Left colon (tissue), 2 donors: ENCODE results near the gene AP3D1. TPM values are rescaled to one million over a fixed set of nuclear protein-coding genes. Genes with fewer than 3 reads are reported as not detected.
"Not testable (repeated sequence)": the region's sequence is repeated elsewhere in the genome, so short reads cannot be mapped to it uniquely, and the experiment has no call there.

Source experiments
- ATAC-seq: fragments of 200-7000 bp; cut with Tn5 transposase; one replicate; pipeline ENCODE4 v1.9.1; 2020; ENCODE audit warnings: mild to moderate bottlenecking, moderate library complexity
- DNase-seq, 2 donors: peaks; one replicate each; pipeline ENCODE4 v3.0.0-alpha.2; 2020
- intact Hi-C, 2 donors: fragments of 100-400 bp; cut with DNase I in 1 of 2; cut with micrococcal nuclease in 1 of 2; formaldehyde crosslinking; loops; one replicate each; pipeline versions ENCODE4 v1.11.2 to v1.14.0; 2022; cut with DNase I, micrococcal nuclease
- total RNA-seq, 2 donors: library from RNA; stranded (reverse); fragmentation: NEBNext Ultra II Directional; extraction: Animal tissue kit (Norgen Biotek cat#: 25700); gene quantifications; one replicate each; pipeline ENCODE4 v1.2.1, GENCODE V29; 2021
- donor health status: DM: no; HTN: no; CAD: no.
- donor health status: DM: yes; HTN: yes; CAD: no.

The AP3D1 gene
- total RNA-seq, 2 donors from 2014 or later: 99.4 to 123 TPM

DNA sequence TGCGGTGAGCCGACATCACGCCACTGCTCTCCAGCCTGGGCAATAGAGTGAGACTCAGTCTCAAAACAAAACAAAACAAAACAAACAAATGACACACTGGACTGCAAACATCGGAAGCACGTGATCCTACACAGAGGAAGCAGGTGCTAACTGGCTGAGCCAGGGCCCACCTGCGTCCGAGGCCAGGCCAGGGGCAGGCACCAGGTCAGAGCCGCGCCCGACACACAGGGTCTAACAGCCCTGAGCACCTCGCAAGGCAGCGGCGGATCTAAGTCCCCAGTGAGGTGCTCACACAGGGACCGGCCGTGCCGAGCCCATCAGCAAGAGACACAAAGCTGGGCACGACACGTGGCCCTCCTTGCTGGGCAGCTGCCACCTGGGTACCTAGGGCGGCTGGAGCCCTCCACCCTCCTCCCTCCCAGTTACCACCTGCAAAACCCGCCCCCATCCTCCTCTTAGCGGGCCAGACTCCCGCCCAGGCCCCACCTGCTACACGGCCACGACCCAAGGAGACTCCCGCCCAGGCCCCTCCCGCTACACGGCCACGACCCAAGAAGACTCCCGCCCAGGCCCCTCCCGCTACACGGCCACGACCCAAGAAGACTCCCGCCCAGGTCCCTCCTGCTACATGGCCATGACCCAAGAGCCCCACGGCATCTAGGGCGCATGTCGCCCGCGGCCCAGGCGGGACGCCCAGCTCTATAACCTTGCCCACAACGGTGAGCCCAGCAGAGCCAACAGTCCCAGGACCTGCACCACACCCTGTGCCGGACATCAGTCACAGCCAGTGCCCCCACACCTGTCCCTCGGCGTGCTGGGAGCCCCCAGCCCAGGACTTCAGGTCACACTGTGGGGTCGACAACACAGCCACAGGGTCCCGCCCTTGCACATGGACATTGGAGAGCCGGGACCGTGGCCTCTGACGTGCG is 15.6 kb downstream of the AP3D1 start:
- intact Hi-C loops: no loop called here
- ATAC-seq (peak; percentile 50), DNase-seq (no peak)

DNA sequence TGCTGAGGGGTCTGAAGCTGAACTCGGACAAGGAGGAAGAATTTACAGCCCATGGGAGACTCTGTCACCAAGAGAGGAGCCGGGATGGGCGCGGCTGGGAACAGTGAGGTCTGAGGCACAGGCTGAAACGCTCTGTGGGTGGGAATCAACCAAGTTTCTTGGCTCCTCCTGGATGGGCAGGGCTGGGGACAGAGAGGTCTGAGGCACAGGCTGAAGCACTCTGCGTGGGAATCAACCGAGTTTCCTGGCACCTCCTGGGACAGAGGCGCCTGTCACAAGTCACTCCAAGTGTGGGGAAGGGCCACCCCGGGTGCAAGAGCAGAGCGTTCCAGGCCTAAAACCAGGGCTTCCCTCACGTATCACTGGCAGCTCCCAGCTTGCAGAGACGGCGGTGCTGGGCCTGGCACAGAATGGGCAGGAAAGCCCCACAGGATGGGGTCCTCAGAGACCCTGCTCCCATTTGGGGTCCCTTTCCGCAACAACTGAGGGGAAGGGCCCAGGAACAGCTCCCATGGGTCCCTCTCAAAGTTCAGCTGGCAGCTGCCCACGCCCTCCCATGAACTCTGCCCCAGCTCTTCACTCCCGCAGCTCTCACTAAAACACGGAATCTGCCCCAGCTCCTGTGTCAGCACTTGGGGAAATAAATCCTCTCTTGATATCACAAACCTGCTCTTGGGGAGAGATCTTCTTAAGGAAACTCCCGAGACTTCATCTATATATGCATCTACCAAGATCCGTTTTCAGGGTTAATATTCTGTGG is 18.5 kb downstream of the AP3D1 start:
- intact Hi-C loops: no loop called here
- no peak for DNase-seq
- ATAC-seq: peak; percentile 44

- intact Hi-C loops: no loop called here
- ATAC-seq (no peak), DNase-seq (no peak)
Observed at GRCh38 chr19:2132191-2132590, 19.2 kb downstream of the AP3D1 start.

DNA sequence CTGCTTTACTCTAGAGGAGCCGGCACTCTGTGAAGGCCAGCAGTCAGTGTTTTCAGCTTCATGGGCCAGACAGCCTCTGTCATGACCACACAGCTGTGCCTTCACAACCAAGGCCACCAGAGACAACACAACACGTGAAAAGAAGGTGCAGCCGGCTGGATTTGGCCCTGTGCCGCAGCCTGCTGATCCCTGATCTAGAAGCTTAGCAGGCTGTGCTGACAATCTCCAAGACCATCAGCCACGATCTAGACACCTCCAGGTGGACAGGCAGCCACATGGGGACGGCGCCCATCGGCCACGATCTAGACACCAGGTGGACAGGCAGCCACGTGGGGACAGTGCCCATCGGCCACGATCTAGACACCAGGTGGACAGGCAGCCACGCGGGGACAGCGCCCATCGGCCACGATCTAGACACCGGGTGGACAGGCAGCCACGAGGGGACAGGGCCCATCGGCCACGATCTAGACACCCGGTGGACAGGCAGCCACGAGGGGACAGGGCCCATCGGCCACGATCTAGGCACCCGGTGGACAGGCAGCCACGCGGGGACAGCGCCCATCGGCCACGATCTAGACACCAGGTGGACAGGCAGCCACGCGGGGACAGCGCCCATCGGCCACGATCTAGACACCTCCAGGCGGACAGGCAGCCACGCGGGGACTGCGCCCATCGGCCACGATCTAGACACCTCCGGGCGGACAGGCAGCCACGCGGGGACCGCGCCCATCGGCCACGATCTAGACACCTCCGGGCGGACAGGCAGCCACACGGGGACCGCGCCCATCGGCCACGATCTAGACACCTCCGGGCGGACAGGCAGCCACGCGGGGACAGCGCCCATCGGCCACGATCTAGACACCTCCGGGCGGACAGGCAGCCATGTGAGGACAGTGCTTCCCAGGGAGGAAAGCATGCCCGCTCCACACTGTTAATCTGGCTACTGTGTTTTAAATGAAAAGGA is 20.1 kb downstream of the AP3D1 start:
- DNase-seq, intact Hi-C loops, ATAC-seq: not testable (repeated sequence)

DNA sequence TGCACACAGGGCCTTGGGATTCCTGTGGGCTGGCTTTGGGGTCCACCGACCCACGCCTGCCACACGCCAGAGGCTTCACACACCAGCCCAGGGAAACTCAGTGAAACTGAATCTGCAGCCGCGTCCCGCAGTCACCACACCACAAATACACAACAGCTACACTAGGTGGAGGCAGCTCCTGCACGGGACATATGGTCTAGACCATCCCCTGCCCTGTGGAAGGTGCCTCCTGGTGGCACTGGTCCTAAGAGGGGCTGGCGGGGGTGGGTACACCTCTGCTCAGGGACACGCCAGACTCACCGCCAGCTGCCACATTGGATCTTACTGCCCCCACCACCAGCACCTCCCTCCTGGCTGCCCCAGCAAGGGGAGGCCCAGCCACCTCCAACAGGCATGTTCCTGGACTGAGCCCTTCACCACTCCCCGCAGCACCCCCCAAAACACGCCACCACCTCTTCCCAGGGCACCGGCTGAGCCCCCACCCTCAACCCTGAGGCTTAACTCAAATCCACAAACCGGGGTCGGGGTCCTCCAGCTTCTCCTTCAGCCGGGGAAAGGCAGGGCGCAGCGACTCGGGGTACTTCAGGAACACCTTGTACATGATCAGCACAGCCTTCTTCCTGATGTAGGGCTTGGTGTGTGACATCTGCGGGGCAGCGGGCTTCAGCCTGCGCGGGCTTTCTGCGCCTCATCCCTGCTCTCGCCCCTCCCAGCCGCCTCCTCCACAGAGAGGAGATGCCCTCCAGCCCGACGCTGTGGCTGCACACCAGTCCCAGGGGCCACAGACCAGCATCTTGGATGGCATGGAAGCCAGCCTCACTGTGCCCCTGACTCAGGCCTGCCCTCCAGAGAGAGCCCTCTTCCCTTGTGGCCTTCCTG is 21.2 kb downstream of the AP3D1 start:
- no peak for DNase-seq
- intact Hi-C loops: no loop called here
- peak; percentile 9 for ATAC-seq

DNA sequence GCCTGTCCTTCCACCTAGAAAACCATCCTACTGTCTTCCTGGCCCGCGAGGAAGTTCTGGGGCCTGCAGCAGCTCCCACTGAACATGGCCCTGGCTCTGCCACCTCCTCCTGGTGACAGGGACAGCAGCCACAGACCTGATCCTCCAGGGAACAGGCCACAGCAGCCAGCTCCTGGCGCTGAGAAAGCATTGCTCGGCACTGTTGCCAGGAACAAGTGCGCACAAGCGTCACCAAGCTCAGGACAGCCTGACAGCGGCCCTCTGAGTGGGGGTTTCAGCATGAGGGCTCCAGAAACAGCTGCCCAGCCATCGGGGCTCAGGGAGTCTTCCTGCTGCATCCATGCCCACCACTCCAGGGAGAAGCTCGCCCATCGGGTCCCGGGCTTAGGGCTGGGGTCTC is 21.9 kb downstream of the AP3D1 start:
- ATAC-seq (no peak), DNase-seq (no peak)
- intact Hi-C loops: no loop called here

DNA sequence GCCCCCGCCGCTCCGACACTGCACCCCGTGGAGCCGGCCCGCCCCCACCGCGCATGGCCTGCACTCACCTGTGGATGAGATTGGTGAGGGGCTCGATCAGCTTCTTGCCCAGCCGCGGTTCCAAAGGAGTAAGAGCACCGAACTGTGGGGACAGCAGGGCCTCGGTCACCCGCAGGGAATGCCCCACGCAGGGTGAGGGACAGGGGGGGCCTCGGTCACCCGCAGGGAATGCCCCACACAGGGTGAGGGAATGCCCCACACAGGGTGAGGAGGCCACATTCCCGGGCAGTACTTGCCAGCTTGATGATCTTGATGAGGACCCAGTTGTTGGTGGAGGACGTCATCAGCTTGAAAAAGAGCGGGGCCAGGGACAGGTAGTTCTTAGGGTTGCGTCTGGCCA is 22.3 kb downstream of the AP3D1 start:
- DNase-seq: no peak
- intact Hi-C loops: no loop called here
- no peak for ATAC-seq

DNA sequence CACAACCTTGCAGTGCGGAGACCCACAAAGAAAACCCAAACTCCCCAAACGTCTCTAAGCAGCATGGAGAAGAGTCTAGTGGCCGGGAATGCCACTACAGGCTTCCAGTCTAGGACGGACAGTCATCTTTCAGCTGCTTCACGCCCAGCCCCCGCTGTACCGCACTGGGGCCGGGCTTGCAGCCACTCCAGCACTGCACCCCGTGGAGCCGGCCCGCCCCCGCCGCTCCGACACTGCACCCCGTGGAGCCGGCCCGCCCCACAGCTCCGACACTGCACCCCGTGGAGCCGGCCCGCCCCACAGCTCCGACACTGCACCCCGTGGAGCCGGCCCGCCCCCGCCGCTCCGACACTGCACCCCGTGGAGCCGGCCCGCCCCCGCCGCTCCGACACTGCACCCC is 23.1 kb downstream of the AP3D1 start:
- ATAC-seq, DNase-seq, intact Hi-C loops: not testable (repeated sequence)

DNA sequence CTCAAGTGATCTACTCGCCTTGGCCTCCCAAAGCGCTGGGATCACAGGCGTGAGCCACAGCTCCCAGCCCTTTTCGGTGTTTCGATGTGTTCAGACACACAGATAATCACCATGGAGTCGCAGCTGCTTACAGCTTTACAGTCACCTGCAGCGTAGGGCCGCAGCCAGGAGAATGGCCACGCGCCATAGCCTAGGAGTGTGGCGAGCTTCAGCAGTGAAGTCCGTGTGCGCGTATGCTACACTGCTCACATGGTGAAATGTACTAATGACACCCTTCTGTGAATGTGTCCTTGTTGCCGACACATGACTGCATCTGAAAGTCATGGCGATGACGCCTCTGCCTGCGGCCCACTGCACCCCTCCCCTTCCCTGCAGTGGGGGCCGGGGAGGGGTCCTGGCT is 23.6 kb downstream of the AP3D1 start:
- intact Hi-C loops: no loop called here
- no peak for ATAC-seq

GRCh38 chr19:2126879-2127518 is 24.4 kb downstream of the AP3D1 start:
- DNase-seq (no peak), ATAC-seq (no peak)
- intact Hi-C loops: no loop called here

More for the DNA sequence above, 23.6 kb downstream of the AP3D1 start:
- no peak for DNase-seq

GRCh38 chr19:2123682-2124387 is 27.5 kb downstream of the AP3D1 start:
- DNase-seq: no peak
- intact Hi-C loops: no loop called here
- peak; percentile 18 for ATAC-seq

GRCh38 chr19:2122982-2123381 is 28.4 kb downstream of the AP3D1 start:
- intact Hi-C loops: no loop called here
- ATAC-seq (no peak), DNase-seq (no peak)

DNA sequence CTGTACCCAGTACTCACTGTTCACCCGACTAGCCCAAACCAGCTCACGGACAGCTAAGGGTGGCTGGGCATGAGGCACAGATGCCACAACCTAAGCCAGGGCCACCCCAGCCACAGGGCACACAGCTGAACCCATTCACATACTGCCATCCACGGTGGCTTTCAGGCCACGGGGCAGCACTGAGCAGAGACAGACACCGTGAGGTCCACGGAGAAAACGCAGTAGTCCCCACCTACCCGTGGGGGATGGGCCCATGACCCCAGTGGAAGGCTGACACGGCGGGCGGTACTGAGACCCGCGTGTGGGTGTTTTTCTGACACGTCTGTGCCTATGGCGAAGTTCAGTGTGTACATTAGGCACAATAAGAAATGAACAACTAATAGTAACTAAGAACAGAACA is 29.1 kb downstream of the AP3D1 start:
- ATAC-seq: no peak
- intact Hi-C loops: no loop called here

GRCh38 chr19:2121416-2122051 is 29.8 kb downstream of the AP3D1 start:
- DNase-seq (no peak), ATAC-seq (peak; percentile 6)
- intact Hi-C loops: no loop called here

More for the DNA sequence above, 29.1 kb downstream of the AP3D1 start:
- DNase-seq: no peak

DNA sequence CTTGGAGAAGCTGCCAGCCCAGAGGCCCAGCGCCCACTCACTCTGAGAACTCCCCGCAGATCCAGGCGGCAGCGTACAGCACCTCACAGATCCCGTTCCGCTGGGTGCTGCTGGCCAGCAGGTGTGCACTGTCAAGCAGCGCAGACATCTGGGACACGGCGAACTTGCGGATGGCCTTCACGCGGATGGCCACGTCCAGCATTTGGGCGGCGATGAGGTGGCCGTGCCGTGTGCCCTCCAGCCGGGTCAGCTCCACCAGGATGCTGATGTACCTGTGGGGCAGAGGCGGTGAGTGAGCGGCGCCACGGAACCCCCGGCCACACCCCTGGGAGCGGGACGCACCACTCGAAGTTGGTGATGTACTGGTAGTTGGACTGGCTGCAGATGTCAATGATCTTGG is 30.5 kb downstream of the AP3D1 start:
- intact Hi-C loops: no loop called here
- ATAC-seq (no peak), DNase-seq (no peak)
